ENCODE data around the gene C9orf72. TPM values are rescaled to one million over a fixed set of nuclear protein-coding genes. Genes with fewer than 3 reads are reported as not detected.
A peak's percentile ranks its signal among the peaks of the same experiment; 100 is the strongest.

The C9orf72 gene
- total RNA-seq, 1 donor from 2014 or later: 20.3 TPM

DNA sequence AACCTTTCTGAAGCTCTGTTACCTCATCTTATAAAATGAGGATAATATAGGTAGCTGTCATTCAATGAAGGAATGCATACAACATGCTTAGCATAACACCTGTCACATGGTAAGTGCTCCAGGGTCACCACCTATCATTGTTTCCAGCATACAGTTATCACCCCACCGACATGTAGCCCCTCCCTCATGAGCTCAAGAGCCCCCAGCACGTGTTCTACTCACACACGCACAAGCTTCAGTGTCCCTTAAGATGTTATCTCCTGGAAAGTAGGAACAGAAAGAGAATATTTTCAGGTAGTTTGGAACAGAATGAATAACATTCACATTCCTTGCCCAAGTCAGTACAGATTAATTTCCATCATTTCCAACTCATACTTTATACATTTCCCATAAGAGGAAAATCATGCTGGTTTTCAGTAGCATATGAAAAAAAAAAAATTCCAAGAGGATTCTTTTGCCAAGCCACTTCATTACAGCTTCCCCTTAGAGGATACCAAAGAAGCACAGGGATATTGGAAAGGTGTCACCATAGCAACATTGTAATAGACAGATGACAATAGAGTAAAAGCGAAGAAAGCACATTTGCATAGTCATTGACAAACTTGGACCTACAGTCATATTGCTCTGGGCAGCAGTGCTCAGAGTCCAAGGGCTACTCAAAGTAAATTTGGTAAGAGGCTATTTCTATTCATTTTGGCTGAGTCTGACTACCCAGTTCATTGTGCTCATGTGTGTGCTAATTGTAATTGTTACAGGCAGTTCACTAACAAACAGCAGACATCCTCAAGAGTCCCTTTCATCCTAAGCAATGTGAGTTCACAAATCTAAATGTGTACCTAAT lies 42.1 kb downstream of the C9orf72 start:
- H3K4me3 ChIP-seq (ENCODE audit: low read depth, low read length): no peak overlapping the region

DNA sequence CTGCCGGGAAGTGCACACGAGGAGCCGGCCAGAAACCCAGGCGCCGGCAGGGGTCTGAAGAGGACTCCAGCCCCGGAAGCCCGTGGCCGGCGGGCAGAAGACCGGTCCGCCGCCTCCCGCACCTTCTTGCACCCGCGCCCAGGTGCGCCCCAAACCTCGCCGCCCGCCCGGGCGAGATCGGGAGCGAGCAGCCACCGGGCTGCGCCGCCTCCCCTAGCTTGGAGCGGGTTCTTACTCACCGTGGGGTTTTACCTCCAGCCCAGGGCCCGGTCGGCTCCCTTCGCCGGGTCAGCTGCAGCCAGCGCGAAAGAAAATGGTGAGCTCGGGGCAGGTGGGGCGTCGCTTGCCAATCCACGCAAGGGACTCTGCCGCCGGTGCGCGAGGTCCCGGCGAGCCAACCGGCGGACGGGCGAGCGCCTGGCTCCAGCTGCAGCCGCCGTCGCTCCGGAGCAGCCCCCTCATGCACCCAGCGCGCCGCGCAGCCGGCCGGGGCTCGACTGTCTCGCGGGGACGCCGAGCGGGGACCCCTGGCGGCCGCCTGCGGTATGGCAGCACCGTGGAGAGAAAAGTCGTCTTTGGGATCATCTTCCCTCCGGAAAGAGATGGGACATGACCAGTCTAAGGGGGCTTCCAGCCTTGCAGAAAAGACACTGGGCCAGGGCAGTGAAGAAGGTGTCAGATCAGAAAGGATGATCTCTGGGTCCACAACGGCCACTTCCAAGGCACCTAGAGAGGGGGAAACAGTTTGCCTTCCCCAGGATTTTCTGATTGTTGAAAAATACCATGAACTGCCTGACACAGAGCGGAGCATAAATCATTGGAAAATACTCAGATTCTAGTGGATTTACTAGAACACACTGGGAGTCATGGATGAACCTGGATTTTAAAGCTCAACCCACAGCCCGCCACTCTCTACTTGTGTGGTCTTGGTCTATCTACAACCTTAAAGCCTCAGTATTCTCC lies 43.7 kb downstream of the C9orf72 start, which contains the start of gene MOB3B:
Gene MOB3B, minus strand, starts transcription at position 499 of the 963 bp plus-strand sequence. CDS start 74,264 bp downstream, outside the sequence.
- FAIRE-seq (no peak), DNase-seq (ENCODE audit: low read depth) (peak; percentile 46)
- Histone ChIP-seq H3K36me3 (ENCODE audit: control insufficient read depth, insufficient read depth, low read length) (no peaks in the 10 kb centered on the region), H3K27me3 (ENCODE audit: control insufficient read depth, insufficient read depth, low read length) (no peaks in the 10 kb centered on the region), H3K4me3 (ENCODE audit: low read depth, low read length) (peak within 1 kb of the TSS; percentile 55)
- TF ChIP-seq, protein P1, sequence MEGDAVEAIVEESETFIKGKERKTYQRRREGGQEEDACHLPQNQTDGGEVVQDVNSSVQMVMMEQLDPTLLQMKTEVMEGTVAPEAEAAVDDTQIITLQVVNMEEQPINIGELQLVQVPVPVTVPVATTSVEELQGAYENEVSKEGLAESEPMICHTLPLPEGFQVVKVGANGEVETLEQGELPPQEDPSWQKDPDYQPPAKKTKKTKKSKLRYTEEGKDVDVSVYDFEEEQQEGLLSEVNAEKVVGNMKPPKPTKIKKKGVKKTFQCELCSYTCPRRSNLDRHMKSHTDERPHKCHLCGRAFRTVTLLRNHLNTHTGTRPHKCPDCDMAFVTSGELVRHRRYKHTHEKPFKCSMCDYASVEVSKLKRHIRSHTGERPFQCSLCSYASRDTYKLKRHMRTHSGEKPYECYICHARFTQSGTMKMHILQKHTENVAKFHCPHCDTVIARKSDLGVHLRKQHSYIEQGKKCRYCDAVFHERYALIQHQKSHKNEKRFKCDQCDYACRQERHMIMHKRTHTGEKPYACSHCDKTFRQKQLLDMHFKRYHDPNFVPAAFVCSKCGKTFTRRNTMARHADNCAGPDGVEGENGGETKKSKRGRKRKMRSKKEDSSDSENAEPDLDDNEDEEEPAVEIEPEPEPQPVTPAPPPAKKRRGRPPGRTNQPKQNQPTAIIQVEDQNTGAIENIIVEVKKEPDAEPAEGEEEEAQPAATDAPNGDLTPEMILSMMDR (IDR thresholded peaks at IDR 0.05; ENCODE audit: insufficient read depth, low read length, severe bottlenecking): peak; percentile 85

More for the DNA sequence above, 42.1 kb downstream of the C9orf72 start:
- TF ChIP-seq, protein P1 (IDR thresholded peaks at IDR 0.05; ENCODE audit: insufficient read depth, low read length, severe bottlenecking): no peak
- Histone ChIP-seq H3K36me3 (ENCODE audit: control insufficient read depth, insufficient read depth, low read length) (no peaks in the 10 kb centered on the region), H3K27me3 (ENCODE audit: control insufficient read depth, insufficient read depth, low read length) (no peaks in the 10 kb centered on the region)
- FAIRE-seq: no peak
- DNase-seq (ENCODE audit: low read depth): no peak

DNA sequence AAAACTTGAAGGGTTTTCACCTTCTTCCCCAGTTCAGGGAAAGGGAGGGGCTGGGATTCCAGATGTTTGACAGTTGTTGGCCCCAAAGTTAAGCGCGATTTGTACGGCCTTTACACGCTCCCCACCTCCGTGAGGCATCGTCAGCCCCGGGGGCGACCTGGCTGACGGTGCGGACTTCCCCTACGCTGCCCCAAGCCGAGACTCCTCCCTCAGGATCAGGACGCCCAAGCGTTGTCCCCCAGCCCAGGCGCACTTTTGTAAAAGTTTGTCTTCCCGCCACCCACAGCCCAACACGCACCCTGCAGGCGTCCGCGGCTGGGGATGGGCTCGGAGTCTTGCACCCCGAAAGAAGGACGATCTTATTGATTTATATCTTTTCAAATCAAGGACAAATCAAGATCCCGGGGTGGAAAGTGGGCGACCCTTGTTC lies 44.4 kb downstream of the C9orf72 start:
- peak; percentile 79 for DNase-seq (ENCODE audit: low read depth)
- H3K27me3 ChIP-seq (ENCODE audit: control insufficient read depth, insufficient read depth, low read length): no peaks in the 10 kb centered on the region
- FAIRE-seq: no peak
- H3K4me3 ChIP-seq (ENCODE audit: low read depth, low read length): peak overlapping the region; percentile 55
- TF ChIP-seq, protein P1 (IDR thresholded peaks at IDR 0.05; ENCODE audit: insufficient read depth, low read length, severe bottlenecking): no peak
- H3K36me3 ChIP-seq (ENCODE audit: control insufficient read depth, insufficient read depth, low read length): no peaks in the 10 kb centered on the region

DNA sequence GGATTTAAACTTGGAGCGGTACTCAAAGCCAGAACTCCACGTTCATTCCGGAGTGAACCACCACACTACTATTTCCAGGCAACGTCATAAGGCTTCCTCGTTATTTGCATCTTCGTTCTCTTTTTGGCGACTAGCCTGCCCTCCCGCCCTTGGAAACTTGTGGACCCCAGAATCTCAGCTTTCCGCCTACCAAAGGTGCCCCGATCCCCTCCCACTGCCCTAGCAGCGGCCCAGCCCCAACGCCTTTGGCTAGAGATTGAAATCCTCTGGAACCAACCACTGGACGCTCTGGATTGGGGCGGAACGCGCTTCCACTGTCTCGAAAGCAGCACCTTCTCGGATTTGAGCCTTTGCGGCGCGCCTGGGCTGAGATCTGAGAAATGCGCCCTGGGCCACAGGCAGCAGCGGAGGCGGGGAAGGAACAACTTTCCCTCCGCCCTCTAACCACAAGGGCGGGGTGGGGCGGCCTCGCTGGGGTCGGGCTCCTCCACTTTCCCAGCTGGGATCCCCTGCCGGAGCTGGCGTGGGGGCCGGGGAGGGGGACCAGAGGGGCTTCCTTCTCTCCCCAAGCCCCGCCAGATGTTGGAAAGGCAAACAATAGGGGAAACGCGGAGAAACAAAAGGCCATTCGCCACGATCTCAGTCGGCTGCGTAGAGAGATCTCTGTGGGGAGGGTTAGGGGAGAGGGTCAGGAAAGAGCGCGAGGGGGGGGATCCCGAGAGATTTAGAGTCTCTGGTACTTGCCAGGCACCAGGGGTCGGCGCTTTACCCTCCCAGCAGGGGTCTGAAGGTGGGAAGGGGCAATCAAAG lies 45.0 kb downstream of the C9orf72 start:
- Histone ChIP-seq H3K27me3 (ENCODE audit: control insufficient read depth, insufficient read depth, low read length) (no peaks in the 10 kb centered on the region), H3K36me3 (ENCODE audit: control insufficient read depth, insufficient read depth, low read length) (no peaks in the 10 kb centered on the region), H3K4me3 (ENCODE audit: low read depth, low read length) (peak overlapping the region; percentile 55)
- DNase-seq (ENCODE audit: low read depth) (peak; percentile 79), FAIRE-seq (no peak)
- TF ChIP-seq, protein P1 (IDR thresholded peaks at IDR 0.05; ENCODE audit: insufficient read depth, low read length, severe bottlenecking): no peak

DNA sequence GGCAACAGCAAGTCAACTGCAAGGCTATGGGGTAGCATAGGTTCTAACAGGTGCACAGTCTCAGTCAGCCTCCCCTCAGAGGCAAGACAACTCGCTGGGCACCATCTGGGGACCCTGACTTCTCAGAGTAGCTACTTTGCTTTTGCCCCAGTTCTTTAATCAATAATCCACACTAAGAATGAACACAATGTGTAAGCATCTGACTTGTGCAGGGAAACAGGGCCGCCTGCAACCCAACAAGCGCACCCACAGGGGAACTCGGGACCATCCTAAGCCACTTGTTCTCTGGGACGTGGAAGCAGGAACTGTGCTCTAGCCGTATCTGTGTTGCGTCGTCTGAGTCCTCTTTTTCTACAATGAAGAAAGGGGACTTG lies 45.6 kb downstream of the C9orf72 start:
- Histone ChIP-seq H3K4me3 (ENCODE audit: low read depth, low read length) (peak overlapping the region; percentile 55), H3K27me3 (ENCODE audit: control insufficient read depth, insufficient read depth, low read length) (no peaks in the 10 kb centered on the region), H3K36me3 (ENCODE audit: control insufficient read depth, insufficient read depth, low read length) (no peaks in the 10 kb centered on the region)
- FAIRE-seq (no peak), DNase-seq (ENCODE audit: low read depth) (no peak)
- TF ChIP-seq, protein P1 (IDR thresholded peaks at IDR 0.05; ENCODE audit: insufficient read depth, low read length, severe bottlenecking): no peak

Measured in bronchial epithelial cell (primary cell).